Spinal cord (tissue), 10 donors: ENCODE measurements around the gene CHP1. TPM values are rescaled to one million over a fixed set of nuclear protein-coding genes. Genes with fewer than 3 reads are reported as not detected.
"Not testable (repeated sequence)": the region's sequence is repeated elsewhere in the genome, so short reads cannot be mapped to it uniquely, and the experiment has no call there.

Experiments used
- DNase-seq, 6 donors: peaks; one replicate each; pipeline versions ENCODE4 v3.0.0 to v3.0.0-alpha.2; 2013 to 2015; ENCODE audit warnings: low spot score in 6 of 6, low read depth in 4 of 6
- H3K27ac ChIP-seq: one replicate; pipeline ENCODE4 v1.5.1; 2013; ENCODE audit warnings: low read depth, low read length, control low read depth
- H3K27me3 ChIP-seq: one replicate; pipeline ENCODE4 v1.6.1; 2013; ENCODE audit warnings: low read length; ENCODE audit not compliant: control insufficient read depth, insufficient read depth
- H3K36me3 ChIP-seq: one replicate; pipeline ENCODE4 v1.6.1; 2013; ENCODE audit warnings: low read length; ENCODE audit not compliant: control insufficient read depth, insufficient read depth
- H3K4me1 ChIP-seq: one replicate; pipeline ENCODE4 v1.6.1; 2013; ENCODE audit warnings: low read length; ENCODE audit not compliant: control insufficient read depth, insufficient read depth
- H3K4me3 ChIP-seq: one replicate; pipeline ENCODE4 v1.5.1; 2013; ENCODE audit warnings: low read depth, low read length, control low read depth
- H3K9me3 ChIP-seq: one replicate; pipeline ENCODE4 v1.6.1; 2013; ENCODE audit warnings: low read length; ENCODE audit not compliant: control insufficient read depth, insufficient read depth
- WGBS: methylation state at CpG from one replicate; pipeline ENCODE4 v1.1.5; 2013; ENCODE audit warnings: missing lambda C conversion rate; ENCODE audit not compliant: insufficient coverage; 5-methylcytosine and 5-hydroxymethylcytosine counted together
- polyA plus RNA-seq, 2 donors: library from polyadenylated mRNA; unstranded; fragments of 120-200 nt; gene quantifications; one replicate each; pipeline ENCODE4 v1.2.1, GENCODE V29; 2013; ENCODE audit not compliant: insufficient read length in 2 of 2
- total RNA-seq, 2 donors: library from RNA; depleted of rRNA in 1 of 2; stranded (reverse); fragments of 120-200 nt in 1 of 2; fragments of >200 nt in 1 of 2; gene quantifications; one replicate each; pipeline versions ENCODE4 v1.2.3 to v1.2.4, GENCODE V29; 2013 to 2014
- donor health status: healthy.

The CHP1 gene
- total and polyA plus RNA-seq, 4 donors, result 55.2 to 76.4 (median 66.6) TPM

GRCh38 chr15:41286665-41287333 lies 55.7 kb downstream of the CHP1 start:
- Histone ChIP-seq H3K9me3 (no peaks in the 10 kb centered on the region), H3K4me3 (no peak overlapping the region), H3K27me3 (no peaks in the 10 kb centered on the region), H3K4me1 (peaks cover 7% of the 10 kb centered on the region), H3K27ac (no peak overlapping the region), H3K36me3 (peaks cover 31% of the 10 kb centered on the region)
- DNase-seq, result no peak
- 93% methylated on average over 3 of the region's 6 CpGs for WGBS

GRCh38 chr15:41288464-41288863 lies 57.4 kb downstream of the CHP1 start:
- no CpG with 5 or more reads among the region's 1 CpG for WGBS
- DNase-seq, result no peak
- Histone ChIP-seq H3K27me3 (no peaks in the 10 kb centered on the region), H3K4me3 (no peak overlapping the region), H3K4me1 (peaks cover 3% of the 10 kb centered on the region), H3K27ac (no peak overlapping the region), H3K36me3 (peaks cover 40% of the 10 kb centered on the region), H3K9me3 (no peaks in the 10 kb centered on the region)

- H3K9me3 ChIP-seq, result no peaks in the 10 kb centered on the region
- no peaks in the 10 kb centered on the region for H3K27me3 ChIP-seq
- no CpG with 5 or more reads among the region's 2 CpGs for WGBS
- no peak overlapping the region for H3K4me3 ChIP-seq
- peaks cover 45% of the 10 kb centered on the region for H3K36me3 ChIP-seq
- DNase-seq, result no peak
- H3K4me1 ChIP-seq, result peaks cover 3% of the 10 kb centered on the region
- H3K27ac ChIP-seq, result no peak overlapping the region
Measured at GRCh38 chr15:41289953-41290352, 58.9 kb downstream of the CHP1 start.

GRCh38 chr15:41291065-41291631 lies 60.1 kb downstream of the CHP1 start:
- Histone ChIP-seq H3K36me3 (peaks cover 50% of the 10 kb centered on the region), H3K4me3 (no peak overlapping the region), H3K27me3 (no peaks in the 10 kb centered on the region), H3K9me3 (no peaks in the 10 kb centered on the region), H3K27ac (no peak overlapping the region), H3K4me1 (no peaks in the 10 kb centered on the region)
- no peak for DNase-seq
- WGBS, result 96% methylated on average over 3 of the region's 9 CpGs

- H3K4me3 ChIP-seq, result no peak overlapping the region
- H3K36me3 ChIP-seq, result peaks cover 50% of the 10 kb centered on the region
- H3K27ac ChIP-seq, result no peak overlapping the region
- WGBS, result no CpG with 5 or more reads among the region's 1 CpG
- H3K9me3 ChIP-seq, result no peaks in the 10 kb centered on the region
- no peaks in the 10 kb centered on the region for H3K27me3 ChIP-seq
- no peaks in the 10 kb centered on the region for H3K4me1 ChIP-seq
- no peak for DNase-seq
Measured at GRCh38 chr15:41292521-41292920, 61.5 kb downstream of the CHP1 start.

GRCh38 chr15:41301139-41301538 lies 70.1 kb downstream of the CHP1 start:
- 100% methylated on average over 1 of the region's 2 CpGs for WGBS
- H3K4me3 ChIP-seq, H3K27ac ChIP-seq, H3K4me1 ChIP-seq, H3K9me3 ChIP-seq, DNase-seq, H3K27me3 ChIP-seq: not testable (repeated sequence)
- H3K36me3 ChIP-seq, result peaks cover 21% of the 10 kb centered on the region

GRCh38 chr15:41301587-41301986 lies 70.5 kb downstream of the CHP1 start:
- Histone ChIP-seq H3K27ac (no peak overlapping the region), H3K9me3 (no peaks in the 10 kb centered on the region), H3K4me3 (no peak overlapping the region), H3K27me3 (no peaks in the 10 kb centered on the region), H3K36me3 (peaks cover 18% of the 10 kb centered on the region), H3K4me1 (no peaks in the 10 kb centered on the region)
- DNase-seq, result no peak
- WGBS, result no CpG with 5 or more reads among the region's 1 CpG

- Histone ChIP-seq H3K36me3 (peaks cover 2% of the 10 kb centered on the region), H3K27ac (no peak overlapping the region), H3K4me3 (no peak overlapping the region), H3K27me3 (no peaks in the 10 kb centered on the region), H3K9me3 (no peaks in the 10 kb centered on the region), H3K4me1 (no peaks in the 10 kb centered on the region)
- no peak for DNase-seq
- WGBS, result 100% methylated on average over 1 of the region's 3 CpGs
Measured at GRCh38 chr15:41304149-41304770, 73.2 kb downstream of the CHP1 start.

- Histone ChIP-seq H3K9me3 (no peaks in the 10 kb centered on the region), H3K27ac (no peak overlapping the region), H3K4me1 (no peaks in the 10 kb centered on the region), H3K27me3 (no peaks in the 10 kb centered on the region), H3K4me3 (no peak overlapping the region), H3K36me3 (peaks cover 2% of the 10 kb centered on the region)
- WGBS, result 93% methylated on average over 5 of the region's 5 CpGs
- DNase-seq, result no peak
Measured at GRCh38 chr15:41307679-41308078, 76.6 kb downstream of the CHP1 start.
